ENCODE measurements around the gene CNKSR3.

DNA sequence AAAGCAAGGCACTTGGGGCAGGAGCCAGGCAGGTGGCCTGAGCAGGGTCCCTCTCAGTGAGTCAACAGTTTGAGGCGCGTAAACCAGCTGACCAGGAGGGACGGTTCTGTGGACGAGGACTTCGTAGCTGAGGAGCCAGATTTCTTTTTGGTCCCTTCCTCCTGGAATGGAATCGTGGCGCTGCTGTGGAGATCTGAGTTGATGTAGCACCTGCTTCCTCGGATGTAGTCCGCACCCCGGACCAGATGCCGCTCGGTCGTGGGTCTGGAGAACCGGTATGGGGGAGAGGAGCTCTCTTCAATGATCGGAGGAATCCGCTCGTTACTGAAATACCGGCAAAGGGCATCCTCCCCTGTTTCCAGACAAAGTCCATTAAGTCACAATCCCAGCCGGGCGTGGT, 104.2 kb downstream of the CNKSR3 start:
- TF ChIP-seq POLR2AphosphoS5 (IDR thresholded peaks at IDR 0.05; ENCODE audit: borderline replicate concordance, low read depth, low read length) (no peak), EZH2 (IDR thresholded peaks at IDR 0.05) (no peak)
